HG02852 (cell line): ENCODE data around the gene SSUH2.
"Not testable (repeated sequence)": the region's sequence is repeated elsewhere in the genome, so short reads cannot be mapped to it uniquely, and the experiment has no call there.

Experiments used
- ATAC-seq: cut with Tn5 transposase; IDR thresholded peaks from one replicate; pipeline ENCODE4 v1.9.1; 2021; ENCODE audit warnings: mild to moderate bottlenecking, moderate library complexity; ENCODE audit not compliant: unreplicated experiment

The SSUH2 gene

DNA sequence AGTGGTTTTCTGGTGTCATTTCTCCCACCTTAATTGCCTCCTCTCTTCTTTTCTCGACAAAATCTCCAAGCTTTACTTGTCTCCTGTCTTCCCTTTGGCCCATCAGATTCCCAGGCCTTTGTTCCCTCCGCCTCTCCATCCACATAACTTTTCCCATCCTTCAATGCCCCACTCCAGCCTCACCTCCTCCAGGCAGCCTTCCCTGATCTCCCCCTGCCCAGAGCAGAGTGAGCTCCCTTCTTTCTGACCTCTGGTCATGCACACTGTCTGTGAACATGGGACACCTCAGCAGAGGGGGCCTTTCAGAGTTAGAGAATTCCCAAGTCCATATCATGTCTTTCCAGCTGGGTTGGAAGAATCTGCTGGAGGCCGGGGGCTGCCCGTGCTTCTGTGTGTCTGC lies 14.6 kb upstream of the SSUH2 start:
- no peak for ATAC-seq

DNA sequence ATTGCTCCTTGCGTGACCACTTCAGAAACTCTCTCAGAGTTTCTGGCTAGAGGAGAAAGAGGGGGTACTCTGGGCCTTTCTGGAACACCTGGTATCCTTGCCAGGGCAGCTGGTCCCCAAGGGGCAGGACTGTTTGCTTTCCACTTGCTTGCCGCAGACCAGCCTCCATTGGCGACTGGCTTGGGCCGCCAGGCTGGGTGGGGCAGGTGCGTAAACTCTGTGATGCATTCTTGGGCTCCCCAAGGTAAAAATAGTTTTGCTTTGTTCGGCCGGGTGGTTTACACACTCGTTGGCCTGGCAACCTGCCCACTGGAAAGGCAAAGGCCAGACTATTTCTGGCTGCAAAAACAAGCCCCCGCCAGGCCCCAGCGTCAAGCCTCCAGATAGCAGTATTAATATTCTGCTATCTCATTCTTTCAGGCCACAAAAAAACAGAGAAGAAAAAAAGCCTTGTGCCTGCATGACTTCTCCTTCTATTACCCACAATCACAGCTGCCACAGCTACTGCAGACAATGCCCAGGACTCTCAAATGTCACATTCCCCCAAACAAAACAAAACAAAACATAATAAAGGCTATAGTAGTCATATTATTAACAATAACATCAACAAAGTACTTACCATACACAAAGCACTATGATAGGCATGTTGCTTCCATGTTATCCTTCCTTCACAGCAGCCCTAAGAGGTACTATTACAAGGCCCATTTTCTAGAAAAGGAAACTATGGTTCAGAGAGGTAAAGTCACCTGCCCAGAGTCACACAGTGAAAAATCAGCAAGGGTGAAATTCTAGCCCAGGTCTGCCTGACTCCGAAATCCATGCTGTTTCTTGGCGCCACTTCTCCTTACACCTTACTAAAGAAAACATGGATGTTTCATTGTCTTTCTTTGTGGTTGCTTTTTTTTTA lies 14.0 kb upstream of the SSUH2 start:
- ATAC-seq, result peak; percentile 86

DNA sequence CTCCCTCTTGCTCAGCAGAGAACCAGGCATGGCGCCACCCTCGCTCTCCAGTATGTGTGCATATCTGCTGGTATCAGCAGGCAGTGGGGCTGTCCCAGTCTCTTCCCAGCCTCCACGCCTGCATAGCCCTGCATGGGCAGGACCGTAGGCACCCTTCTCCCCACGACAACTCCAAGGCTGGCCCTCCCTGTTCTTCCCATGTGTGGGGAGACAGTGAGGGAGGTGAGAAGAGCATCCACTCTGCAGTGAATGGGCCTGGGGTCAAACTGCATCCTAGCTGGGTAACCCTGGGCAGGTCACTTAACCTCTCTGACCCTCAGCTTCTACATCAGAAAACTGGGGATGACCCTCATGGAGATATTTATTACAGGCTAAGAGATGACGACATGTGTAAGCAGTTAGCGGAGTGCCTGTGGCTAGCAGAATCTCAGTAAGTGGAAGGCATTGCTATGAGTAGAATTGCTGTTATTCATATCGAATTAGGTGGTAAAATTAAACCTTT lies 13.3 kb upstream of the SSUH2 start:
- ATAC-seq, result peak; percentile 26

DNA sequence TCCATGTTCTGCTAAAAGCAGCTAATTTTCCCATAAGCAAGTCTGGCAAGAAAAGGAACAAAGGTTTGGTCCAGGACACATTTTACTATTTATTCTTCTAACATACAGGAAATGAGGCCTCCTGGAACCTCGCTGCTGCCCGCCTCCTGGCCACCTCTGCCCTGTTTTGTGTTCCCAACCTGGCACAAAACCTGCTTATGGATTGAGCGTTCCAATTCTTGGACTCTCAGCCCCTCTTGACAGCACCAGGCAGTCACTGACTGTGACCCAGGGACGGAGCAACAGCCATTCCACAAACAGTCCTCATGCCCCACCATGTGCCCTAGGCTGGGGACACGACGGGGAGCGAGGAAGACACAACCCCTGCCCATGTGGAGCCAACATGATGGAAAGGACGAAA lies 11.6 kb upstream of the SSUH2 start:
- ATAC-seq, result no peak

DNA sequence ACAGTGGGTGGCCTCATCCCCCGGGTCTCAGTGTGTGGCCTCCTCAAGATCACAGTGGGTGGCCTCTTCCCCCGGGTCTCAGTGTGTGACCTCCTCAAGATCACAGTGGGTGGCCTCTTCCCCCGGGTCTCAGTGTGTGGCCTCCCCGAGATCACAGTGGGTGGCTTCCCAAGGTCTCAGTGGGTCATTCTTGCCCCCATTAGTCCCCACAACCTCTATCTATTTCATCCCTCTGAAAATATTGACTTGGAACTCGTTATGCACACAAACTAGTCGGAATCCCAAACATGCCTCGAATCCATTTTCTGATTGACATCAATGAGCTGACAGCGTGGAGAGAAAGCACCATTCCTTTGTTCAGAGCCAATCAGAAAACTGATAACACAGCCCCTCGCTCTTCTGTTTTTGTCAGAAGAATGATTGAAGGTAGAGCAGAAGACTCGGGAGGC lies 10.8 kb upstream of the SSUH2 start:
- ATAC-seq, result no peak

DNA sequence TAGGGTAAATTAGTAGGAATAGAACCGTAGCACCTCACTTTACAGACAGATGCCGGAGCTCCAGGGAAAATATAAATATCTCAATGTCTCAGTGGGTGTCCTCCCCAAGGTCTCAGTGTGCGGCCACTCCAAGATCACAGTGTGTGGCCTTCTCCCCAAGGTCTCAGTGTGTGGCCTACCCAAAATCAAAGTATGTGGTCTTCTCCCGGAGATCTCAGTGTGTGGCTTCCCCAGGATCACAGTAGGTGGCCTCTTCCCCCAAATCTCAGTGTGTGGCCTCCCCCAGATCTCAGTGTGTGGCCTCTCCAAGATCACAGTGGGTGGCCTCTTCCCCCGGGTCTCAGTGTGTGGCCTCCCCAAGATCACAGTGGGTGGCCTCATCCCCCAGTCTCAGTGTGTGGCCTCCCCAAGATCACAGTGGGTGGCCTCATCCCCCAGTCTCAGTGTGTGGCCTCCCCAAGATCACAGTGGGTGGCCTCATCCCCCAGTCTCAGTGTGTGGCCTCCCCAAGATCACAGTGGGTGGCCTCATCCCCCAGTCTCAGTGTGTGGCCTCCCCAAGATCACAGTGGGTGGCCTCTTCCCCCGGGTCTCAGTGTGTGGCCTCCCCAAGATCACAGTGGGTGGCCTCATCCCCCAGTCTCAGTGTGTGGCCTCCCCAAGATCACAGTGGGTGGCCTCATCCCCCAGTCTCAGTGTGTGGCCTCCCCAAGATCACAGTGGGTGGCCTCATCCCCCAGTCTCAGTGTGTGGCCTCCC lies 10.2 kb upstream of the SSUH2 start:
- not testable (repeated sequence) for ATAC-seq

DNA sequence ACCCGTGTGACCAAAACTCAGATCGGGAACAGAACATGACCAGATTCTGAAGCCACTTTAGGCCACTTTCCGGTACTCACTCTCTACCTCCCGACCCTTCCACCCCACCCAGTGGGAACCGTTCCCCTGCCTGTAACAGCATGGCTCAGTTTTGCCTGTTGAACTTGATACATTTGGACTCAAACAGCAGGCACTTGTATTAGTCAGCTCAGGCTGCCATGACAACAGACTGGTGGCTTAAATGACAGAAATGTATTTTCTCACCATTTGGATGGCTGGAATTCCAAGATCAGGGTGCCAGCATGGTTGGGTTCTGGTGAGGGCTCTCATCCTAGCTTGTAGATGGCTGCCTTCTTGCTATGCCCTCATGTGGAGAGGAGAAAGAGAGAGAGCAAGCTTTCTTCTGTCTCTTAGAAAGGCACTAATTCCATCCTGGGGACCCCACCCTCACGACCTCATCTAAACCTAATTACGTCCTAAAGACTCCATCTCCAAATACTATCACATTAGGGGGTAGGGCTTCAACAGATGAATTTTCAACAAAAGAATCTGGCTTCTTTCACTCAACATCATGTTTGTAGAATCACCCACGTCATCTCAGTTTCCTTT lies 9.3 kb upstream of the SSUH2 start:
- no peak for ATAC-seq

DNA sequence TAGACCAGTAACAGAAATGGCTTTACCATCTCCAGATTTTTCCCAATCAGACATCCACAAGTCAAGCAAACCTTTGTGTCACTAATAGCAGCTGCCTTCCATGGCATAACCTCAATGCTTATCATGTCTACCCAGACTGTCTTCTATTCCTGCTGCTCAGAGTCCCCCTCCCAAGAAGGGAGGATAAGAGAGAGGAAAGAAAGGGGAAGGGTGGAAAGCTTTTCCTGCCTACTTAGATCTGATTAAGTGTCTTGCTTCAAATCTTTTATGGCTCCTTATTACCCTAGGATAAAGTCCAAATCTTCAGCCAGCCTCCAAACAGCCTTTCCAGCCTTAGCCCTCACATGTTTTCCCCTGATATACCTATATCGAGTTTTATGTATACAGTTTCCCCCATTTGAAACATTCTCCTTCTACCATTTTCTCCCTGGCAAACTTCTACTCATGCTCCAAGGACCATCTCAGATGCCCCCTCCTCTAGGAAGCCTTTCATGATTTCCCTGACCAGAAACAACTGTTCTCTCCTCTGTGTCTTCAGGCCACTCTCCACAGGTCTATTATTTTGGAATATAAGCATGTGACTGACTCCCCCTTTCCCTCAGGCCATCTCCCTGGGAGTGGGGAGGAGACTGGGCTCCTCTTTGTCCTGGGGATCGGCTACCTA lies 7.9 kb upstream of the SSUH2 start:
- ATAC-seq, result no peak

DNA sequence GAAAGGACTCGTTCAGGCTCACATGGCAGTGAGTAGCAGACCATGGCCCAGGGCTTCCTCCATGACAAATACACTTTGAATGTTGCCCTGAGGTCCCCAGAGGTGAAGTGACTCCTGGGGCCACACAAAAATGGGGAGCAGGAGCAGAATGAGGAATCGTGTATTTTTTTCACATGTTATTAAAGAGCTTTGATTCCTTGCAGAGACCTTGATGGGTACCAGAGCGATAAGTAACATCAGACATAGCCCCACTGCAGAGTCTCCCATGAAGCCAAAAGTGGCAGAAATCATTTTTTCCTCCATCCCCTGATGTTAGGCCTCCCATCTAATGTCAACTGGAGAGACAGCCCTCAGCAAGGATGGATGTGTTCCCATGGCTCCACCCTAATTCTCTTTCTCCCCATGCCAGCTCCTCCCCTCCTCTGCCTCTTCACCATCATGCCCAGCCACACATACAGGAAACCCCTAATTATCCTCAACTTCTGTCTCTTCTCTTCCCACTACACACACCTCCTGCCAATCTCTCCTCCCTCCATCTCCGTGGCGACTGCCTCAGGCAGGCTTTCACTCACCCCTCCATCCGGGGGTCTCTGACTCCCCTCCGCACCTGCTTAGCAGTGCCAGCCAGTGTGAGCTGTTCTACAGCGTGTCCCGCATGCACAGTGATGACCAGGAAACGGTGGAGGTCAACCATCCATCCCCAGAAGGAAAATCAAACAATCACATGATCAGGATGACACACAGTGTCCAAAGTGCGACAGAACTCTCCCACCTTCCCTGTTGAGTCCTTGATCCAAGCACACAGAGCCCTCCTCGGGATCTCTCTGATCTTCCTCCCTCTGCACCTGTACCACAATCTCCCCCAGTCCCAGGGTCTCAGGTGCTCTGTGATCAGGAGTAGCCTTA lies 7.1 kb upstream of the SSUH2 start:
- no peak for ATAC-seq

DNA sequence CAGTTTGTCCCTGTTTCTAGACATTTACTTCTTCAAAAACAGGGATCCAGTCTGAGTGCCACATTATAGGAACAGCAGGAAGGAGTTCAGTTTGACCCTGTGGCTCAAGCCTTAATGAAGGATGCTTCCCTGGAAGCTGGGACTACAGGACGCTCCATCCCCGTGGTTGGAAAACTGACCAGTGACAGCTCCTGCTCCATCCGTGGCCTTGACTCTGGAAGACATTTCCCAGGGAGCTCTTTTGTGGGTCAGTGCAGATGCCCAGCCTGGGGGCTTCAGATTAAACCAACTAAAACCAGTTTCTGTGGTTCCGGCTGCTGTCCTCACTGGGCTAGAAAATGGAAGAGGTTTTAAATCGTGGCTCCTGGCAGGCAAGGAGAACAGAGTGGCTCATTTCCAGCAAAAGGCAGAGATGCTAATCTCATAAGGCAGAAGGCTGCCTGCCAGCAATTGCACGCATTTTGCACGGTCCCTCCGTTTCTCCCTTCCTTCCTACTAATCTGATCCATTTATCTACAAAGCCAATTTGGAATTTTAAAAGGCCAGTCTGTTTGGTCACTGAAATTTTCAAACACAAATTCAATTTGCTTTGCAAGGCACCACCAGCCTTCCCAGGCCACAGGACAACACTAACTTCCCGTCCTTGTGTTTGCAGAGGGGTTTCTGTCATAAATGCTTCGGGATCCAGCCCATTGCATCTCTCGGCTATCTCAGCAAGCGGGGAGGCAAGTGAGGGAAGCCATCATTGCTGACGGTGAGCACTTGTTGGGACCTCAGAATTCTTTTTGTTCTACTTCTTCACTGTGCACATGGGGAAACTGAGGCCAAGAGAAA lies 6.2 kb upstream of the SSUH2 start:
- no peak for ATAC-seq

DNA sequence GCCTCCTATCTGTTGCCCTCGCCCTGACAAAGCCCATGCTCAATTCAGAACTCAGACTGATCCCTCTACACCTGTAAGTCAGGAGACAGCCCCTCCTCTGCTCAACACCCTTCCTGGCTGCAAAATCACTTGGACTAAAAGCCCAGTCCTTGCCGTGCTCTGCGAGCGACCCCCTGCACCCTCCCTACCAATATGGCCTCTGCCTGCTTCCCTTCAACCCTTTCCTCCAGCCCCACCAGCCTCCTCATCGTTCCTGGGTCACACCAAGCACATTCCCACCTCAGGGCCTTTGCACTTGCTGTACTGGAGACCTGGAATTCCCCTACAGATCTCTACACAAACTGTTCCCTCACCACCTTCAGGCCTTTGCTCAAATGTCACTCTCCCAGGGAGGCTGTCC lies 5.2 kb upstream of the SSUH2 start:
- no peak for ATAC-seq

DNA sequence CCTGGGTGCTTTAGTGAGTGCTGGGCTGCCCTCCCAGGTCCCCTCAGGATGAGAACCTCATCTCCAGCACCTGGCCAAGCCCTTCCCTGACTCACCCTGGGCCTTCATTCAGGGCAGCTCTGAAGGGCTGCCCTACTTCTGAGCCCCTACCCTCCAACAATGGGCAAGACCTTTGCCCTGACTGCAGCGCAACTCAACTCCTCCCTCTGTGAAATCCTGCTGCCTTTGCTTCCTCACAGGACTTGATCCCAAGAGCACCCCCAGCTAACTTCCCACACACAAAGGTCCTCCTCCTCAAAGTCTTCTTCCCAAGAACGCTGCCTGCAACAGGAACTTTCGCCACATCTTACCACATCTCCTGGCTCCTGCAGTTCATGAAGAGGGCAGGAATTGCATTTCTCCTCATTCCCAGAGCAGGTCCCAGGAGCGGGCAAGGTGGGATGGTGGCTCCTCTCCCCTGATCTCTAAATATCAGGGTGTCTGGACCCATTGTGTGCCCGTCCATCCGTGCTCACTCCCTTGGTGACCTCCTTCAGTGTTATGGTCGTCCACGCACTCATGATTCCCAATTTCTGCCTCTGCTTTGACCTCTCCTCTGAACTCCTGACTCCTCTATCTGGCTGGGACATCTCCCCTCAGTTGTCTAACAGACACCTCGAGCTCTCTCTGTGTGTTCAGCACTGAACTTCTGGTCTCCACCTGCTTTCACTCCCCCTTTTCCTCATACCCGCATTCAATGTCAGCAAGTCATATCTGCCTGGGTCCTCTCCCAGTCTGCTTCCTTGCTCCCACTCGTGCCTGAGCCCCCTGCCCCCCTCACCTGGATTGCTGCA lies 4.5 kb upstream of the SSUH2 start:
- no peak for ATAC-seq

DNA sequence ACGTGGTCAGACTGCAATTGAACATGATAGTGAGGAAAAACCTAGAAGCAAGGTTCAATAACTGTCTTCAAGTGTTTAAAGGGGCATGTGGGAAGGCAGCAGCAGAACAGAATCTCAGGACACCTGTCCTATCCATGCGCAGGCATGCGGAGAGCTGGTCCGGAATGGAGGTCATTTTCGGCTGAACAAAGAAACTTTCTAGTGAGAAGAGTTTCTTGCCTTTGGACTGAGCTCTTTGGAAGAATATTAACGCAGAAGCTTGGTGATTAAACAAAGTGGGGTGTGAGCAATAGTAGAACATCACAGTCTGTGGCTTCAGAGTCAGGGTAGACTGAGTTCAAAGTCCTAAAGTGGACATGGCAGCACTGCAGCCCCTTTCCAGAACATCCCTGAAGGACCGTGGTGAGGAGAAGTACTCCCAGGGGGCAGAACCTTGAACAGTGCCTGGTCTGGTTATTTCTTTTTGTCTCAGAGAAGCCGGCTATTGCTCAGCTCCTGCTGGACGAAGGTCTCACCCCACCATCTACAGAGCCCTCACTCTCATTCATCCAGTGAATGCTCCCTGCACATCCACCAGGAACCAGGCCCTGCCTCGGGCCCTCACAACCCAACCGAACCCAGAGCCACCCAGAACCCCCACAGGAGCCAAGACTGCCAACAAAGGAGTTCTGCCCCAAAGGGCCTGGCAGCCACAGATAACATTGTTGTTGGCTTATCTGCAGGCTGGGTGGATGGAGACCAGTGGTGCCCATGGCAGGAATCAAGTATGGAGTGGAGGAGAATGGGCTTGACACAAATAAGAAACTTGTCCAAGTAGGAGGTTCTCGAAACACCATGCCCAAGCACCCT lies 2.8 kb upstream of the SSUH2 start:
- no peak for ATAC-seq

DNA sequence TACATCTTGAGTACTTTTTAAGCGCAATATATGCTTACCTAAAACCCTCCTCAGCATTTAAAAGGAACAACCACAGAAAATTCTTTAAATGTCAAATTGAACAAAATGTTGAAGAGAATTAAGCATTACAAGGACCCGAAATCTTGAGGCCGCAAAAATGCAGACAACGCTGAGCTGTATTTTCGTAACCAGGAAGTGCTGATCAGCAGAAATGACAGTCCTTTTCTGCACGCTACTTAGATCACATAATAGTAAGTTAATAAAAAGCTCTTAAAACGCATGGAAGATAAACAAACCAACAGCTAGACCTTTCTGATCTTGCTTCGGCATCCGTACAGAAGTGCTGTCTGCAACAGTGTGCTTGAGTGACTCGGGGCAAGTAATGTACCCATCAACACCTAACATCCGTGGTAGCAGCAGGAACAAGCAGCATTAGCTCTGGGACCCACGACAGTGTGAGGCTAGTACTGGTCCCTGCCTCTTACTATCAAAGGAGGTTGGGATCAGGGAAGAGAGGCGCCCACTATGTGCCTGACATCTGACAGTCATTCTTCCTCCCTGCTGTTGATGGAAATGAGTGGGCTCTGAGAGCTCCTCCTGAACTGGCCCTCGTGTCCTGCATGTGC lies 1.8 kb upstream of the SSUH2 start:
- ATAC-seq, result no peak

DNA sequence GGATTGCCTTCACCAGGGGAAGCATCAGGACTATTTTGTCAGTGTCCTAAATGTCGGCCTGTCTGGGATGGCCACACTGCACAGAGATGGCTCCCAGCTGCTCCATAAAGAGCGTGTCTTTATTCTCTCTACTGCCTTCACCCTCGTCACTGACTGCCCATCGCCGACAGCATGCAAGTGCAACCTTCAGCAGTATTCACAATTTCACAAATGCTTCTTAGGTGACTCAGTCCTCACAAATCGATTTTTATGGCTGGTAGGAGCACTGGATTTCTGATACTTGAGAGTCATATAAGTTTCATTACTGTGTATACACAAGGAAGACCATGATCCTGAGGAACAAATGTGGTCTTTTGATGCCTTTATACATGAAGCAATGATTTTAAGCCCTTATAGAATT lies 1.1 kb upstream of the SSUH2 start:
- no peak for ATAC-seq

DNA sequence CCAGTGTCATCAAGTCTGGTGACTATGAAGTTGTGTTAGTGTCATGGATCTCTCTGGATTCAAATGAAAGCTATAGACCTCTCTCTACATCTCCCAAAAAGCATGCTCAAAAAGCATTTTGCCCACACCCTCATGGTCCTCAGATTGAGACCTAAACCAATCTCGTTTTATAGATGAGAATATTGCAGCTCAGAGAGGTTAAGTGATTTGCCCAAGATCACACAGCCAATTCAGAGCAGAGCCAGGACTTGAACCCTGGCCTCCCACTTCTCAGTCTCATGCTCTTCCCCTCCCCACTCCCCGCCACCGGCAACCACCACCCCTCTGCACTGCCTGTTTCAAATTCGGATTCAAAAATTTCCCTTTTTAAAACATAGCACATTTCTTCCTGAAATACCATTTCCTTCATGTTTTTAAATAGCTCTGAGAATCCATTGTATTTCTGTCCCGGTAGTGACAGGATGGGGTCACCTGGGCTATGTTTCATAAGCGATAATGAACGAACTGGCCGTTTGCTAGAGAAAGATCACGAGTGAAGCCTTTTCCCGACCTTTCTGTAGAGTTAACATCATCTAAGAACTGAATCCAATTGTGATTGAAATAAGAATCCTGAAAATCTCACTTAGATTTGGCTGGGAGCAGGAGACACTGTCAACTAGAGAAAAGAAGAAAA lies 769 bp downstream of the SSUH2 start:
- no peak for ATAC-seq
